ENCODE measurements around the gene PDE4B.

DNA sequence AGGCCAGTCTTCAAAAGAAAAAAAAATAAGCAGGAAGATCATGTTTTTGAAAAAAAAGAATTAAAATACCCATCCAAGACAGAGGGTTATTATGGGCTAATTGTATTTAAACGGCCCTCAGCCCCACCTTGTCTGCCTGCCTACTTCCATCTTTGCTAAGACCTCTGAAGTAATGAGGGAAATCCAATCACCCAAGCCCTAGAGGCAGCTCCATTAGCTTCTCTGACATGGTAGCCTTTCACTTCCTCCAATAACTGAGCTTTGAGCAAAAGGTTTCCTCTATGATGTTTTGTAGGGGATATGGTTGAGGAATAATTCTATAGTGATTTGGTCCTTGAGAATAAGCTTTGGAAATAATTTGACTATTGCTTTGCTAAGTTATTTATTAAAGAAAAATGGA is 563.1 kb downstream of the PDE4B start:
- TF ChIP-seq, protein P1, sequence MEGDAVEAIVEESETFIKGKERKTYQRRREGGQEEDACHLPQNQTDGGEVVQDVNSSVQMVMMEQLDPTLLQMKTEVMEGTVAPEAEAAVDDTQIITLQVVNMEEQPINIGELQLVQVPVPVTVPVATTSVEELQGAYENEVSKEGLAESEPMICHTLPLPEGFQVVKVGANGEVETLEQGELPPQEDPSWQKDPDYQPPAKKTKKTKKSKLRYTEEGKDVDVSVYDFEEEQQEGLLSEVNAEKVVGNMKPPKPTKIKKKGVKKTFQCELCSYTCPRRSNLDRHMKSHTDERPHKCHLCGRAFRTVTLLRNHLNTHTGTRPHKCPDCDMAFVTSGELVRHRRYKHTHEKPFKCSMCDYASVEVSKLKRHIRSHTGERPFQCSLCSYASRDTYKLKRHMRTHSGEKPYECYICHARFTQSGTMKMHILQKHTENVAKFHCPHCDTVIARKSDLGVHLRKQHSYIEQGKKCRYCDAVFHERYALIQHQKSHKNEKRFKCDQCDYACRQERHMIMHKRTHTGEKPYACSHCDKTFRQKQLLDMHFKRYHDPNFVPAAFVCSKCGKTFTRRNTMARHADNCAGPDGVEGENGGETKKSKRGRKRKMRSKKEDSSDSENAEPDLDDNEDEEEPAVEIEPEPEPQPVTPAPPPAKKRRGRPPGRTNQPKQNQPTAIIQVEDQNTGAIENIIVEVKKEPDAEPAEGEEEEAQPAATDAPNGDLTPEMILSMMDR (IDR thresholded peaks at IDR 0.05; ENCODE audit: low read depth, low read length) = no peak
- TF ChIP-seq EZH2phosphoT487 (IDR thresholded peaks at IDR 0.05; ENCODE audit: low read depth) = no peak
